Measurements from ENCODE around the gene LEMD2. TPM values are rescaled to one million over a fixed set of nuclear protein-coding genes. Genes with fewer than 3 reads are reported as not detected.

LEMD2 gene
- total and polyA plus RNA-seq, 9 of the 15 experiments (the other 6 are each of a cell fraction or from before 2014, with no cell fraction given), result 0.32 to 46.3 (median 30.8) TPM

DNA sequence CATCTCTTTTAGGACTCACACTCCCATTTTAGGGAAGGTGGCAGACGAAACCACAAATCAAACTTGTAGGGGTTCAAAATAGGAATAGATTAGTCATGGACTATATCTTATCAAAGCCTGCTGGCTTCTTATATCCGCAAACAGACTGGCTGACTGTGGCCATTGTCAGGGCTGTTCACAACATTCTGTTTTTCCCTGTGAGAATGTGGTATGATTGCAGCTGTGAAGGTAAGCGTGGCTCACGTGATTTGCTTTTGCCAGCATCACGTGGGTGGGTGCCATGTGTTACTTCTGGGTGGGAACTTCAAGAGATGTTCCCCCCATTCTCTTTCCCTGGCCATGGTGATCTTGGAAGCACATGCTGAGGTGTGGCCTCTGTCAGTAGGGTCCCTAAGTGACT, 48.1 kb downstream of the LEMD2 start:
- H3K27ac ChIP-seq (ENCODE audit: extremely low read depth, low read depth, low read length), result no peak overlapping the region
- H3K9me3 ChIP-seq (replicated peaks; ENCODE audit: control insufficient read depth, insufficient read depth, low read depth, low read length), result no peaks in the 10 kb centered on the region
- intact Hi-C loops (cut with micrococcal nuclease) (no loop called here), in situ Hi-C loops (cut with MboI) (no loop called here)
- ATAC-seq (no peak), FAIRE-seq (no peak), DNase-seq (ENCODE audit: extremely low read depth in 1 of 4, low spot score in 3 of 4) (no peak)
- ChIA-PET POLR2A (no interaction called here), CTCF (ENCODE audit: low intra/inter-chr PET ratio) (no interaction called here)
- H2AFZ ChIP-seq (ENCODE audit: low read depth, low read length), result no peak overlapping the region
- H3K4me2 ChIP-seq (ENCODE audit: insufficient read depth, low read length), result no peak overlapping the region
- no peak overlapping the region for H3K9ac ChIP-seq (ENCODE audit: insufficient read depth in 1 of 2, low read depth in 2 of 2, low read length in 2 of 2)
- H3K79me2 ChIP-seq (ENCODE audit: control insufficient read depth, insufficient read depth, low read length), result no peaks in the 10 kb centered on the region
- no peak overlapping the region for H3K4me3 ChIP-seq
- 11% methylated on average over 5 of the region's 5 CpGs for WGBS (ENCODE audit: insufficient coverage, low coverage, missing lambda C conversion rate)
- peaks cover 18 to 57% of the 10 kb centered on the region in 2 experiments; a peak in 4 of 5 replicates for H3K27me3 ChIP-seq (ENCODE audit: control insufficient read depth in 2 of 2, insufficient read depth in 2 of 2, low read length in 2 of 2)
- peaks cover 5% of the 10 kb centered on the region for H4K20me1 ChIP-seq (replicated peaks; ENCODE audit: control insufficient read depth, insufficient read depth, low read length)
- H3K9me1 ChIP-seq (ENCODE audit: control insufficient read depth, insufficient read depth, low read length), result peaks cover 2% of the 10 kb centered on the region
- no peaks in the 10 kb centered on the region for H3K36me3 ChIP-seq (ENCODE audit: control insufficient read depth, insufficient read depth, low read length)
- no TSS peak for BruUV-seq (replicated peaks)
- peaks cover 8 to 9% of the 10 kb centered on the region in 2 experiments; a peak in 2 of 5 replicates for H3K4me1 ChIP-seq (replicated peaks in 1 of 2; ENCODE audit: control insufficient read depth in 2 of 2, insufficient read depth in 2 of 2, low read length in 2 of 2)
- no peak for TF ChIP-seq BDP1 (IDR thresholded peaks at IDR 0.05; ENCODE audit: insufficient read depth, insufficient read length)
- no peak for TF ChIP-seq CBX2 (IDR thresholded peaks at IDR 0.05; ENCODE audit: insufficient read depth, low read length, poor library complexity, severe bottlenecking)
- TF ChIP-seq, protein P1, sequence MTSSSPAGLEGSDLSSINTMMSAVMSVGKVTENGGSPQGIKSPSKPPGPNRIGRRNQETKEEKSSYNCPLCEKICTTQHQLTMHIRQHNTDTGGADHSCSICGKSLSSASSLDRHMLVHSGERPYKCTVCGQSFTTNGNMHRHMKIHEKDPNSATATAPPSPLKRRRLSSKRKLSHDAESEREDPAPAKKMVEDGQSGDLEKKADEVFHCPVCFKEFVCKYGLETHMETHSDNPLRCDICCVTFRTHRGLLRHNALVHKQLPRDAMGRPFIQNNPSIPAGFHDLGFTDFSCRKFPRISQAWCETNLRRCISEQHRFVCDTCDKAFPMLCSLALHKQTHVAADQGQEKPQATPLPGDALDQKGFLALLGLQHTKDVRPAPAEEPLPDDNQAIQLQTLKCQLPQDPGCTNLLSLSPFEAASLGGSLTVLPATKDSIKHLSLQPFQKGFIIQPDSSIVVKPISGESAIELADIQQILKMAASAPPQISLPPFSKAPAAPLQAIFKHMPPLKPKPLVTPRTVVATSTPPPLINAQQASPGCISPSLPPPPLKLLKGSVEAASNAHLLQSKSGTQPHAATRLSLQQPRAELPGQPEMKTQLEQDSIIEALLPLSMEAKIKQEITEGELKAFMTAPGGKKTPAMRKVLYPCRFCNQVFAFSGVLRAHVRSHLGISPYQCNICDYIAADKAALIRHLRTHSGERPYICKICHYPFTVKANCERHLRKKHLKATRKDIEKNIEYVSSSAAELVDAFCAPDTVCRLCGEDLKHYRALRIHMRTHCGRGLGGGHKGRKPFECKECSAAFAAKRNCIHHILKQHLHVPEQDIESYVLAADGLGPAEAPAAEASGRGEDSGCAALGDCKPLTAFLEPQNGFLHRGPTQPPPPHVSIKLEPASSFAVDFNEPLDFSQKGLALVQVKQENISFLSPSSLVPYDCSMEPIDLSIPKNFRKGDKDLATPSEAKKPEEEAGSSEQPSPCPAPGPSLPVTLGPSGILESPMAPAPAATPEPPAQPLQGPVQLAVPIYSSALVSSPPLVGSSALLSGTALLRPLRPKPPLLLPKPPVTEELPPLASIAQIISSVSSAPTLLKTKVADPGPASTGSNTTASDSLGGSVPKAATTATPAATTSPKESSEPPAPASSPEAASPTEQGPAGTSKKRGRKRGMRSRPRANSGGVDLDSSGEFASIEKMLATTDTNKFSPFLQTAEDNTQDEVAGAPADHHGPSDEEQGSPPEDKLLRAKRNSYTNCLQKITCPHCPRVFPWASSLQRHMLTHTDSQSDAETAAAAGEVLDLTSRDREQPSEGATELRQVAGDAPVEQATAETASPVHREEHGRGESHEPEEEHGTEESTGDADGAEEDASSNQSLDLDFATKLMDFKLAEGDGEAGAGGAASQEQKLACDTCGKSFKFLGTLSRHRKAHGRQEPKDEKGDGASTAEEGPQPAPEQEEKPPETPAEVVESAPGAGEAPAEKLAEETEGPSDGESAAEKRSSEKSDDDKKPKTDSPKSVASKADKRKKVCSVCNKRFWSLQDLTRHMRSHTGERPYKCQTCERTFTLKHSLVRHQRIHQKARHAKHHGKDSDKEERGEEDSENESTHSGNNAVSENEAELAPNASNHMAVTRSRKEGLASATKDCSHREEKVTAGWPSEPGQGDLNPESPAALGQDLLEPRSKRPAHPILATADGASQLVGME (CRISPR knock-in tag; IDR thresholded peaks at IDR 0.05), result no peak
- TF ChIP-seq RAD51 (IDR thresholded peaks at IDR 0.05; ENCODE audit: borderline replicate concordance, low read depth), result peak; percentile 78
- TF ChIP-seq POU5F1 (IDR thresholded peaks at IDR 0.05; ENCODE audit: borderline replicate concordance, low read depth, low read length, partially characterized antibody), result no peak
- no peak for TF ChIP-seq PYGO2 (tag; IDR thresholded peaks at IDR 0.05)
- TF ChIP-seq, protein P2, sequence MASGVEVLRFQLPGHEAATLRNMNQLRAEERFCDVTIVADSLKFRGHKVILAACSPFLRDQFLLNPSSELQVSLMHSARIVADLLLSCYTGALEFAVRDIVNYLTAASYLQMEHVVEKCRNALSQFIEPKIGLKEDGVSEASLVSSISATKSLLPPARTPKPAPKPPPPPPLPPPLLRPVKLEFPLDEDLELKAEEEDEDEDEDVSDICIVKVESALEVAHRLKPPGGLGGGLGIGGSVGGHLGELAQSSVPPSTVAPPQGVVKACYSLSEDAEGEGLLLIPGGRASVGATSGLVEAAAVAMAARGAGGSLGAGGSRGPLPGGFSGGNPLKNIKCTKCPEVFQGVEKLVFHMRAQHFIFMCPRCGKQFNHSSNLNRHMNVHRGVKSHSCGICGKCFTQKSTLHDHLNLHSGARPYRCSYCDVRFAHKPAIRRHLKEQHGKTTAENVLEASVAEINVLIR (CRISPR knock-in tag; IDR thresholded peaks at IDR 0.05), result no peak
- no peak for TF ChIP-seq ZNF174 (CRISPR knock-in tag; IDR thresholded peaks at IDR 0.05)
- TF ChIP-seq, protein P3, sequence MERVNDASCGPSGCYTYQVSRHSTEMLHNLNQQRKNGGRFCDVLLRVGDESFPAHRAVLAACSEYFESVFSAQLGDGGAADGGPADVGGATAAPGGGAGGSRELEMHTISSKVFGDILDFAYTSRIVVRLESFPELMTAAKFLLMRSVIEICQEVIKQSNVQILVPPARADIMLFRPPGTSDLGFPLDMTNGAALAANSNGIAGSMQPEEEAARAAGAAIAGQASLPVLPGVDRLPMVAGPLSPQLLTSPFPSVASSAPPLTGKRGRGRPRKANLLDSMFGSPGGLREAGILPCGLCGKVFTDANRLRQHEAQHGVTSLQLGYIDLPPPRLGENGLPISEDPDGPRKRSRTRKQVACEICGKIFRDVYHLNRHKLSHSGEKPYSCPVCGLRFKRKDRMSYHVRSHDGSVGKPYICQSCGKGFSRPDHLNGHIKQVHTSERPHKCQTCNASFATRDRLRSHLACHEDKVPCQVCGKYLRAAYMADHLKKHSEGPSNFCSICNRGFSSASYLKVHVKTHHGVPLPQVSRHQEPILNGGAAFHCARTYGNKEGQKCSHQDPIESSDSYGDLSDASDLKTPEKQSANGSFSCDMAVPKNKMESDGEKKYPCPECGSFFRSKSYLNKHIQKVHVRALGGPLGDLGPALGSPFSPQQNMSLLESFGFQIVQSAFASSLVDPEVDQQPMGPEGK (CRISPR knock-in tag; IDR thresholded peaks at IDR 0.05; ENCODE audit: borderline replicate concordance), result no peak
- no peak for TF ChIP-seq RBM25 (IDR thresholded peaks at IDR 0.05; ENCODE audit: low read depth, low read length, severe bottlenecking)
- no peak for TF ChIP-seq ZNF3 (CRISPR knock-in tag; IDR thresholded peaks at IDR 0.05)
- no peak for TF ChIP-seq SAP30 (IDR thresholded peaks at IDR 0.05; ENCODE audit: borderline replicate concordance, insufficient read depth, low read depth, low read length, poor library complexity, severe bottlenecking)
- TF ChIP-seq BMI1 (IDR thresholded peaks at IDR 0.05; ENCODE audit: low read length), result no peak

Measured in K562 (cell line).